Lower leg skin (tissue), 3 donors: ENCODE measurements around the gene DPP6.
"Not testable (repeated sequence)": the region's sequence is repeated elsewhere in the genome, so short reads cannot be mapped to it uniquely, and the experiment has no call there.

Source experiments
- POLR2A ChIP-seq, 2 donors: fragments of 450-650 bp; IDR thresholded peaks; one replicate each; pipeline ENCODE4 v1.6.1; 2016 to 2017; ENCODE audit warnings: antibody characterized with exemption in 2 of 2, mild to moderate bottlenecking in 1 of 2, moderate library complexity in 1 of 2
- TF ChIP-seq, protein P1 (sequence below), 3 donors: fragments of 450-650 bp; IDR thresholded peaks; one replicate each; pipeline ENCODE4 v1.5.1; 2016; ENCODE audit warnings: antibody characterized with exemption in 3 of 3, mild to moderate bottlenecking in 3 of 3, moderate library complexity in 2 of 3

DNA sequence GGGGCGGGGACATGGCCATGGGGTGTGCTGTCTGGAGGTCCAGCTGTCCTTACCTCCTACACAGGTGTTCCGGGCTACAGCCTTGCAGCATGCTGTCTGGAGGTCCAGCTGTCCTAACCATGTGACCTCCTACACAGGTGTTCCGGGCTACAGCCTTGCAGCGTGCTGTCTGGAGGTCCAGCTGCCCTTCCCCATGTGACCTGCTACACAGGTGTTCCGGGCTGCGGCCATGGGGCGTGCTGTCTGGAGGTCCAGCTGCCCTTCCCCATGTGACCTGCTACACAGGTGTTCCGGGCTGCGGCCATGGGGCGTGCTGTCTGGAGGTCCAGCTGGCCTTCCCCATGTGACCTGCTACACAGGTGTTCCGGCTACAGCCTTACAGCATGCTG, 623.8 kb downstream of the DPP6 start:
- not testable (repeated sequence) for TF ChIP-seq POLR2A (IDR thresholded peaks at IDR 0.05)
- TF ChIP-seq, protein P1, sequence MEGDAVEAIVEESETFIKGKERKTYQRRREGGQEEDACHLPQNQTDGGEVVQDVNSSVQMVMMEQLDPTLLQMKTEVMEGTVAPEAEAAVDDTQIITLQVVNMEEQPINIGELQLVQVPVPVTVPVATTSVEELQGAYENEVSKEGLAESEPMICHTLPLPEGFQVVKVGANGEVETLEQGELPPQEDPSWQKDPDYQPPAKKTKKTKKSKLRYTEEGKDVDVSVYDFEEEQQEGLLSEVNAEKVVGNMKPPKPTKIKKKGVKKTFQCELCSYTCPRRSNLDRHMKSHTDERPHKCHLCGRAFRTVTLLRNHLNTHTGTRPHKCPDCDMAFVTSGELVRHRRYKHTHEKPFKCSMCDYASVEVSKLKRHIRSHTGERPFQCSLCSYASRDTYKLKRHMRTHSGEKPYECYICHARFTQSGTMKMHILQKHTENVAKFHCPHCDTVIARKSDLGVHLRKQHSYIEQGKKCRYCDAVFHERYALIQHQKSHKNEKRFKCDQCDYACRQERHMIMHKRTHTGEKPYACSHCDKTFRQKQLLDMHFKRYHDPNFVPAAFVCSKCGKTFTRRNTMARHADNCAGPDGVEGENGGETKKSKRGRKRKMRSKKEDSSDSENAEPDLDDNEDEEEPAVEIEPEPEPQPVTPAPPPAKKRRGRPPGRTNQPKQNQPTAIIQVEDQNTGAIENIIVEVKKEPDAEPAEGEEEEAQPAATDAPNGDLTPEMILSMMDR (IDR thresholded peaks at IDR 0.05) = not testable (repeated sequence)
